DMS153 (cell line): ENCODE measurements around the gene CCSER1.
"Not testable (repeated sequence)": the region's sequence is repeated elsewhere in the genome, so short reads cannot be mapped to it uniquely, and the experiment has no call there.

Experiments used
- DNase-seq: peaks from one replicate; lab custom pipeline; 2025; lab: John Stamatoyannopoulos, UW

Gene CCSER1

GRCh38 chr4:91282217-91282616 lies 1155.0 kb downstream of the CCSER1 start:
- no peak for DNase-seq

- DNase-seq = no peak
These were observed 1156.6 kb downstream of the CCSER1 start for GRCh38 chr4:91283726-91284230.

- no peak for DNase-seq
These were observed 1157.3 kb downstream of the CCSER1 start for GRCh38 chr4:91284480-91284879.

- no peak for DNase-seq
These were observed 1158.3 kb downstream of the CCSER1 start for GRCh38 chr4:91285487-91285886.

GRCh38 chr4:91288702-91289311 lies 1161.6 kb downstream of the CCSER1 start:
- peak; percentile 65 for DNase-seq

GRCh38 chr4:91298156-91298700 lies 1171.0 kb downstream of the CCSER1 start:
- DNase-seq = no peak

GRCh38 chr4:91298824-91299223 lies 1171.6 kb downstream of the CCSER1 start:
- DNase-seq = no peak

- no peak for DNase-seq
These were observed 1174.9 kb downstream of the CCSER1 start for GRCh38 chr4:91302120-91302519.

- no peak for DNase-seq
These were observed 1177.1 kb downstream of the CCSER1 start for GRCh38 chr4:91304292-91304691.

GRCh38 chr4:91317434-91317833 lies 1190.2 kb downstream of the CCSER1 start:
- no peak for DNase-seq

- no peak for DNase-seq
These were observed 1192.5 kb downstream of the CCSER1 start for GRCh38 chr4:91319556-91320268.

- no peak for DNase-seq
These were observed 1195.8 kb downstream of the CCSER1 start for GRCh38 chr4:91322961-91323360.

GRCh38 chr4:91325495-91325894 lies 1198.3 kb downstream of the CCSER1 start:
- no peak for DNase-seq

- DNase-seq = not testable (repeated sequence)
These were observed 1199.0 kb downstream of the CCSER1 start for GRCh38 chr4:91326167-91326566.

- no peak for DNase-seq
These were observed 1203.5 kb downstream of the CCSER1 start for GRCh38 chr4:91330555-91331137.

- no peak for DNase-seq
These were observed 1213.6 kb downstream of the CCSER1 start for GRCh38 chr4:91340822-91341221.

GRCh38 chr4:91345632-91346031 lies 1218.4 kb downstream of the CCSER1 start:
- DNase-seq = no peak

- DNase-seq = not testable (repeated sequence)
These were observed 1229.3 kb downstream of the CCSER1 start for GRCh38 chr4:91356496-91356895.

GRCh38 chr4:91358016-91358415 lies 1230.8 kb downstream of the CCSER1 start:
- not testable (repeated sequence) for DNase-seq

GRCh38 chr4:91358621-91359020 lies 1231.4 kb downstream of the CCSER1 start:
- DNase-seq = not testable (repeated sequence)

GRCh38 chr4:91359041-91360031 lies 1232.1 kb downstream of the CCSER1 start:
- no peak for DNase-seq

- DNase-seq = no peak
These were observed 1234.9 kb downstream of the CCSER1 start for GRCh38 chr4:91362125-91362524.
